ENCODE measurements around the gene ZEB2.

ZEB2 gene

DNA sequence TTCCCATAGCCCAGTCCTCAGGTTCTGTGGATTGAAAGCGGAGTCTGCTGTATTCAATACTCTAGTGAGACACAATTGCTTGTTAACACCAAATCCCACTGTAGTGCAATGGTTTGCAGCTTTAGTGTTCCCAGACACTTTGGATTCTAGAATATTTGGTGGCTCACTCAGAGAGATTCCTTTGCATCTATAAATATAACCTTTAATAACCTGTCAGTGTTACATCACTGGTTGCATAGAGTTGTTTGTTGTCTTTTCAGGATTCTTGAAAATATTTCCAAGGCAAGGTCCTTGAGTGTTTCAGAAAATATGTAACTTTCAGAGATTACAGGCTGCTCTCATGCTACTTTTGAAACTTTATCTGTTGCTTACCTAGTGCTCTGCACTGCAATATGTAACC lies 157.5 kb downstream of the ZEB2 start:
- H2AFZ ChIP-seq (ENCODE audit: low read depth) = no peak overlapping the region
- peaks cover 52% of the 10 kb centered on the region for H3K4me1 ChIP-seq (ENCODE audit: low read depth, poor library complexity, severe bottlenecking)
- TF ChIP-seq, protein P1, sequence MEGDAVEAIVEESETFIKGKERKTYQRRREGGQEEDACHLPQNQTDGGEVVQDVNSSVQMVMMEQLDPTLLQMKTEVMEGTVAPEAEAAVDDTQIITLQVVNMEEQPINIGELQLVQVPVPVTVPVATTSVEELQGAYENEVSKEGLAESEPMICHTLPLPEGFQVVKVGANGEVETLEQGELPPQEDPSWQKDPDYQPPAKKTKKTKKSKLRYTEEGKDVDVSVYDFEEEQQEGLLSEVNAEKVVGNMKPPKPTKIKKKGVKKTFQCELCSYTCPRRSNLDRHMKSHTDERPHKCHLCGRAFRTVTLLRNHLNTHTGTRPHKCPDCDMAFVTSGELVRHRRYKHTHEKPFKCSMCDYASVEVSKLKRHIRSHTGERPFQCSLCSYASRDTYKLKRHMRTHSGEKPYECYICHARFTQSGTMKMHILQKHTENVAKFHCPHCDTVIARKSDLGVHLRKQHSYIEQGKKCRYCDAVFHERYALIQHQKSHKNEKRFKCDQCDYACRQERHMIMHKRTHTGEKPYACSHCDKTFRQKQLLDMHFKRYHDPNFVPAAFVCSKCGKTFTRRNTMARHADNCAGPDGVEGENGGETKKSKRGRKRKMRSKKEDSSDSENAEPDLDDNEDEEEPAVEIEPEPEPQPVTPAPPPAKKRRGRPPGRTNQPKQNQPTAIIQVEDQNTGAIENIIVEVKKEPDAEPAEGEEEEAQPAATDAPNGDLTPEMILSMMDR (conservative IDR thresholded peaks at IDR 0.05; ENCODE audit: low read depth, low read length) = no peak
- H3K79me2 ChIP-seq (ENCODE audit: insufficient read depth, low read depth) = no peaks in the 10 kb centered on the region
- H4K20me1 ChIP-seq (ENCODE audit: insufficient read depth) = no peaks in the 10 kb centered on the region
- H3K36me3 ChIP-seq (ENCODE audit: insufficient read depth) = no peaks in the 10 kb centered on the region
- no peaks in the 10 kb centered on the region for H3K27me3 ChIP-seq (ENCODE audit: insufficient read depth, low read depth)
- no peak overlapping the region for H3K4me3 ChIP-seq (IDR thresholded peaks at IDR 0.05; ENCODE audit: insufficient read depth, low read depth, low read length)
- no peak overlapping the region for H3K9ac ChIP-seq
- H3K27ac ChIP-seq = no peak overlapping the region
- no peak overlapping the region for H3K4me2 ChIP-seq

DNA sequence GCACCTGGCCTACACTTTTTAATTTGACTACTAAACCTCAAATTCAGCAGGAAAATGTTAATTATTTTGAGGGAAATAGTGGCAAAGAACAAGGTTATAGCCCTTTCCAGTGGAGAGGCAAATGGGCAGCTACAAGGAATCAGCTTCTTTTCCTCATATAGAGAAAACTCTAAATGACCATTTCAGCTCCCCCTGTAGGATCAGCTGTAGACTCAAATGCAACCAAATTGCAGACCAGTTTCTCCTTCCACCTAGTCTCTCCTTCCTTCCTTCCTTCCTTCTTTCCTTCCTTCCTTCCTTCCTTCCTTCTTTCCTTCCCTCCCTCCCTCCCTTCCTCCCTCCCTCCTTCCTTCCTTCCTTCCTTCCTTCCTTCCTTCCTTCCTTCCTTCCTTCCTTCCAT lies 158.2 kb downstream of the ZEB2 start:
- Histone ChIP-seq H3K4me1 (ENCODE audit: low read depth, poor library complexity, severe bottlenecking) (peaks cover 59% of the 10 kb centered on the region), H2AFZ (ENCODE audit: low read depth) (no peak overlapping the region), H3K27me3 (ENCODE audit: insufficient read depth, low read depth) (no peaks in the 10 kb centered on the region), H3K36me3 (ENCODE audit: insufficient read depth) (no peaks in the 10 kb centered on the region), H4K20me1 (ENCODE audit: insufficient read depth) (no peaks in the 10 kb centered on the region), H3K27ac (no peak overlapping the region), H3K9ac (no peak overlapping the region), H3K4me3 (IDR thresholded peaks at IDR 0.05; ENCODE audit: insufficient read depth, low read depth, low read length) (no peak overlapping the region), H3K4me2 (no peak overlapping the region), H3K79me2 (ENCODE audit: insufficient read depth, low read depth) (no peaks in the 10 kb centered on the region)
- TF ChIP-seq, protein P1 (conservative IDR thresholded peaks at IDR 0.05; ENCODE audit: low read depth, low read length) = no peak

DNA sequence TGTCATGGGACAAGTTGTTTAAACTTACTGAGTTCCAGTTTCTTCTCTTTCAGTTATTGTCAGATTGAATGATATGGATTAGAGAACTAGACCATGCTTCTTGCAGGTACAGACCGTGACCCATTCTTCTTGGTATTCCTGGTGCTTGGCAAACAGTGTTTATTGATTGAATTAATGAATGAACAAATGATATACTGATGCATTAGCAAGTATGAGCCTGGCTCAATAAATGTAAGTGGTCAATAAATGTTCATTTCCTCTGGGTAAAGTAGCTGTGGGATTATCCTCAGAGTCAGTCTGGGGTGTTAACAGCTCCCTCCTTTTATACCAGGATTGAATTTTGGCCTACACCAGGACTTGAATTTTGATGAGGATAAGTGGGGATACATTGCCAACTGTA lies 160.2 kb downstream of the ZEB2 start:
- Histone ChIP-seq H3K4me3 (IDR thresholded peaks at IDR 0.05; ENCODE audit: insufficient read depth, low read depth, low read length) (no peak overlapping the region), H3K9ac (peak overlapping the region; percentile 94), H3K36me3 (ENCODE audit: insufficient read depth) (no peaks in the 10 kb centered on the region), H3K79me2 (ENCODE audit: insufficient read depth, low read depth) (no peaks in the 10 kb centered on the region), H3K27me3 (ENCODE audit: insufficient read depth, low read depth) (no peaks in the 10 kb centered on the region), H3K4me1 (ENCODE audit: low read depth, poor library complexity, severe bottlenecking) (peaks cover 61% of the 10 kb centered on the region), H3K4me2 (peak overlapping the region; percentile 95), H2AFZ (ENCODE audit: low read depth) (no peak overlapping the region; the same call in 1 of the 2 replicates), H3K27ac (peak overlapping the region; percentile 100), H4K20me1 (ENCODE audit: insufficient read depth) (no peaks in the 10 kb centered on the region)
- TF ChIP-seq, protein P1 (conservative IDR thresholded peaks at IDR 0.05; ENCODE audit: low read depth, low read length) = no peak

DNA sequence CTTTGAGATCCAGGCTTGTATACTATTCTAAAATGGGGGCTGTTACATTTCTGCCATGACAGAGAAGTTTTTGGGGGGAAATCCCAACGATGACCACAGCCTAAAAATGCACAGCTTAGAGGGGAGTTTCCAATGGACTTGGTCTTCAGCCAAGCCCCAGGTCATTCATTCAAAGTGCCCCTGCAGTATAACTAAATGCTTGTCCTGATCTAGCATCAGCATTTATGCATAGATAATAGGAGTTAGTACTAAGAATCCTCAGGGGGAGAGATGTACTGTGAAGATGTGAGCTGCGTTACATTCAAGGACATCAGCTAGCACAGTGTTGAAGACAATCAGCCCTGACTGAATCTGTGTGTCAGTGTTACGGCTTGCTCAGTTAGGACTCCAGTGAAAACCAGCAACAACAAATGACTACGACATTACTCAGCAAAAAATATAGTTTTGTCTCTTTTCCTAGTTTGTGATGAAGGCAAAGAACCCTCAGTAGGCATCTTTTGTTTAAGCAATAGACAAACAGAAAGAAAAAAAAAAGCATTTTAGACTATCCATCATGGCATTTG lies 160.9 kb downstream of the ZEB2 start:
- Histone ChIP-seq H4K20me1 (ENCODE audit: insufficient read depth) (no peaks in the 10 kb centered on the region), H3K4me2 (peak overlapping the region; percentile 95), H2AFZ (ENCODE audit: low read depth) (no peak overlapping the region; the same call in 1 of the 2 replicates), H3K27ac (peak overlapping the region; percentile 100), H3K36me3 (ENCODE audit: insufficient read depth) (no peaks in the 10 kb centered on the region), H3K4me1 (ENCODE audit: low read depth, poor library complexity, severe bottlenecking) (peaks cover 56% of the 10 kb centered on the region), H3K27me3 (ENCODE audit: insufficient read depth, low read depth) (no peaks in the 10 kb centered on the region), H3K79me2 (ENCODE audit: insufficient read depth, low read depth) (no peaks in the 10 kb centered on the region), H3K9ac (peak overlapping the region; percentile 94), H3K4me3 (IDR thresholded peaks at IDR 0.05; ENCODE audit: insufficient read depth, low read depth, low read length) (no peak overlapping the region)
- TF ChIP-seq, protein P1 (conservative IDR thresholded peaks at IDR 0.05; ENCODE audit: low read depth, low read length) = no peak

Data from KMS-11 (cell line).